Suprapubic skin (tissue), 4 donors: ENCODE results near the gene SLC17A1. TPM values are rescaled to one million over a fixed set of nuclear protein-coding genes. Genes with fewer than 3 reads are reported as not detected.

Source experiments
- DNase-seq, 2 donors: peaks; one replicate each; pipeline ENCODE4 v3.0.0-alpha.2; 2019; ENCODE audit warnings: low spot score in 2 of 2
- H3K27ac ChIP-seq: fragments of 200-600 bp; sonication (generic); one replicate; pipeline ENCODE4 v1.5.1; 2019
- H3K27me3 ChIP-seq: fragments of 200-600 bp; sonication (generic); one replicate; pipeline ENCODE4 v1.5.1; 2019
- H3K36me3 ChIP-seq: fragments of 200-600 bp; sonication (generic); one replicate; pipeline ENCODE4 v1.5.1; 2019
- H3K4me1 ChIP-seq: fragments of 200-600 bp; sonication (generic); one replicate; pipeline ENCODE4 v1.5.1; 2019
- H3K4me3 ChIP-seq: fragments of 200-600 bp; sonication (generic); one replicate; pipeline ENCODE4 v1.5.1; 2019; ENCODE audit warnings: mild to moderate bottlenecking
- H3K9me3 ChIP-seq: fragments of 200-600 bp; sonication (generic); one replicate; pipeline ENCODE4 v1.5.1; 2019
- EP300 ChIP-seq: sonication (generic); formaldehyde crosslinking; IDR thresholded peaks from one replicate; pipeline ENCODE4 v1.6.1; 2017; ENCODE audit warnings: antibody characterized with exemption
- POLR2A ChIP-seq, 2 donors: fragments of 450-650 bp; IDR thresholded peaks; one replicate each; pipeline ENCODE4 v1.6.1; 2017; ENCODE audit warnings: antibody characterized with exemption in 2 of 2, mild to moderate bottlenecking in 2 of 2, moderate library complexity in 2 of 2
- POLR2AphosphoS5 ChIP-seq, 3 donors: sonication (generic); formaldehyde crosslinking; IDR thresholded peaks; one replicate each; pipeline ENCODE4 v1.6.1; 2017; ENCODE audit warnings: antibody characterized with exemption in 3 of 3
- WGBS: methylation state at CpG from one replicate; pipeline ENCODE4 v1.1.5; 2018; 5-methylcytosine and 5-hydroxymethylcytosine counted together
- total RNA-seq, 4 donors: library from RNA; depleted of rRNA; stranded (reverse); fragments of >200 nt; gene quantifications; one replicate each; pipeline ENCODE4 v1.1.0, GENCODE V29; 2016
- TF ChIP-seq, protein P1 (sequence below), 2 donors: fragments of 200-600 bp in 1 of 2; fragments of 450-650 bp in 1 of 2; sonication (generic) in 1 of 2; IDR thresholded peaks; one replicate each; pipeline ENCODE4 v1.5.1; 2016 to 2019; ENCODE audit warnings: antibody characterized with exemption in 2 of 2, mild to moderate bottlenecking in 1 of 2, moderate library complexity in 1 of 2

Gene SLC17A1
- total RNA-seq, 4 donors from 2014 or later: not detected

DNA sequence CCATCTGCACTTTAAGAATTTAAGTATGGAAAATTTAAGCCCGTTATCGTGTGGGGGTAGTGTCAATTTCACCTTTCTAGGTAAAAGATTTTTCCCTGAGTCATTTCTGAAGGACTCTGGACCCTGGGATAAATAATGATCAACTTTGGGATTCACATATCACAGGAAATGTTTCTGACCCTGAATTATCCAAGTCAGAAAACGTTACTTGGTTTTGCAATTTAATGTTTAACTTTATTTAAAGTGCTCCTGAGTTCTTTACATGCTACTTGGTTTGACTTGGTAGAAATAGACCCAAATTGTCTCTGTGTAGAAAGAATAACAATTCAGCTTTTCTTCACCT, 43.7 kb upstream of the SLC17A1 start:
- H3K9me3 ChIP-seq: no peaks in the 10 kb centered on the region
- TF ChIP-seq EP300: no peak
- TF ChIP-seq POLR2AphosphoS5 (IDR thresholded peaks at IDR 0.05): no peak
- TF ChIP-seq, protein P1, sequence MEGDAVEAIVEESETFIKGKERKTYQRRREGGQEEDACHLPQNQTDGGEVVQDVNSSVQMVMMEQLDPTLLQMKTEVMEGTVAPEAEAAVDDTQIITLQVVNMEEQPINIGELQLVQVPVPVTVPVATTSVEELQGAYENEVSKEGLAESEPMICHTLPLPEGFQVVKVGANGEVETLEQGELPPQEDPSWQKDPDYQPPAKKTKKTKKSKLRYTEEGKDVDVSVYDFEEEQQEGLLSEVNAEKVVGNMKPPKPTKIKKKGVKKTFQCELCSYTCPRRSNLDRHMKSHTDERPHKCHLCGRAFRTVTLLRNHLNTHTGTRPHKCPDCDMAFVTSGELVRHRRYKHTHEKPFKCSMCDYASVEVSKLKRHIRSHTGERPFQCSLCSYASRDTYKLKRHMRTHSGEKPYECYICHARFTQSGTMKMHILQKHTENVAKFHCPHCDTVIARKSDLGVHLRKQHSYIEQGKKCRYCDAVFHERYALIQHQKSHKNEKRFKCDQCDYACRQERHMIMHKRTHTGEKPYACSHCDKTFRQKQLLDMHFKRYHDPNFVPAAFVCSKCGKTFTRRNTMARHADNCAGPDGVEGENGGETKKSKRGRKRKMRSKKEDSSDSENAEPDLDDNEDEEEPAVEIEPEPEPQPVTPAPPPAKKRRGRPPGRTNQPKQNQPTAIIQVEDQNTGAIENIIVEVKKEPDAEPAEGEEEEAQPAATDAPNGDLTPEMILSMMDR (IDR thresholded peaks at IDR 0.05): no peak
- TF ChIP-seq POLR2A (IDR thresholded peaks at IDR 0.05): no peak
- DNase-seq: no peak
- H3K4me1 ChIP-seq: no peaks in the 10 kb centered on the region
- no peak overlapping the region for H3K27ac ChIP-seq
- H3K4me3 ChIP-seq: no peak overlapping the region
- WGBS: 72% methylated on average over 3 of the region's 3 CpGs
- no peaks in the 10 kb centered on the region for H3K27me3 ChIP-seq
- H3K36me3 ChIP-seq: no peaks in the 10 kb centered on the region

DNA sequence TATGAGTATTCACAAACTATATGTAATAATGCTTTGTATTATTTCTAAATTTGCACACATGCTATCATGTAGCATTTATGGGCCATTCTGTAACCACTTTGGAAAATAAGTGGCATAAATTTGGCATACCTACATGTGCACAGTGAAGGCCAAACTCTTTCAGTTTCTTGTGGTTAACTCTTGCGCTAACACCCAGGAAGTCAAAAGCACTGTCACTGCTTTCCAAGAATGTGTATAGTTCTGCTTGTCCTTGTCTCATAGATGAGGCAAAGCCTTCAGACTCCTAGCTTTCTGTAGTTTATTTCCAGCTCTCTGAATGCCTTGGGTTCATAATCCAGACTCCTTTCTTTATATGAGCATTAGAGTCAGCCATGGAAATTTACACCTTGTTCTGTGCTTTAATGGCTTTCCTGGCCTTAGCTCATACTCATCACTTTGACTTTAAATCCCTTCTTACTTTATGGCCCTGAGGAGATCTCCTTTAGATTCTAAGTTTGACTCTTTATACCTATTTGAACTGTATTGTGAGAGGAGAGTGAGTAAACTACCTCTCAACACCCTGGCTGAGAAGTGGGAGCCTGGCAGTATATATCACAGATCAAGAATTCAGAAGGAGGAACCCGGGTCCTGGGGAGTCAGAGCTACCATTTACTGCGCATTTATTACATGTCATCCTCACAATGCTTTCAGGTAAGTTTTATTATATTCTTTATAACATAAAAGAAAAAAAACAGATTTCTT, 43.1 kb upstream of the SLC17A1 start:
- no peaks in the 10 kb centered on the region for H3K36me3 ChIP-seq
- H3K27me3 ChIP-seq: no peaks in the 10 kb centered on the region
- TF ChIP-seq, protein P1 (IDR thresholded peaks at IDR 0.05): no peak
- TF ChIP-seq POLR2A (IDR thresholded peaks at IDR 0.05) (no peak), EP300 (no peak), POLR2AphosphoS5 (IDR thresholded peaks at IDR 0.05) (no peak)
- H3K4me1 ChIP-seq: no peaks in the 10 kb centered on the region
- no peak overlapping the region for H3K4me3 ChIP-seq
- no peaks in the 10 kb centered on the region for H3K9me3 ChIP-seq
- H3K27ac ChIP-seq: no peak overlapping the region
- 90% methylated on average over 3 of the region's 3 CpGs for WGBS
- DNase-seq: no peak

DNA sequence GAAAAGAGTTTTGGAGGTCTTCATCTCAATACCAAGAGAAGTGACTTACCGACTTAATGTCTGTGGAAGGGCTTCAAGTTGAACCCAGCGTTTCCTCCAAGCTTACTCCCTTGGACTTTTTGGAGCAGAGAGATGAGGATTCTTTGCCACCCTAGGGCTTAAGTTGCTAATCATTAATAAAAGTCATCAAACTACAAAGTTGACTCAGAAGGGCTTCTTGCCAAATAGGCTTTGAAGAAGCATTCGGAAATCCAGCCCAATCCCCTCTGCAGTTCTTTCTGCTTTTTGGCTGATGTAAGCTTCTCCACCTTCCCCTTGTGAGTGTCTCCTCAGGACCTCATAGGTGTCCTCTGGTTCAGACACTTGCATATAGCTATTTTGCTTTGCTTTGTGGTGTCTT, 42.3 kb upstream of the SLC17A1 start, which contains the start of gene SLC17A3:
Gene SLC17A3, minus strand, starts transcription at position 126 of the 400 bp plus-strand sequence. CDS start 5,856 bp downstream, outside the sequence.
- 85% methylated on average over 3 of the region's 3 CpGs for WGBS
- H3K9me3 ChIP-seq: no peaks in the 10 kb centered on the region
- no peak within 1 kb of the TSS for H3K27ac ChIP-seq
- no peak for DNase-seq
- no peaks in the 10 kb centered on the region for H3K27me3 ChIP-seq
- H3K4me1 ChIP-seq: no peaks in the 10 kb centered on the region
- no peaks in the 10 kb centered on the region for H3K36me3 ChIP-seq
- no peak for TF ChIP-seq POLR2AphosphoS5 (IDR thresholded peaks at IDR 0.05)
- no peak for TF ChIP-seq POLR2A (IDR thresholded peaks at IDR 0.05)
- TF ChIP-seq EP300: no peak
- TF ChIP-seq, protein P1 (IDR thresholded peaks at IDR 0.05): no peak
- no peak within 1 kb of the TSS for H3K4me3 ChIP-seq

DNA sequence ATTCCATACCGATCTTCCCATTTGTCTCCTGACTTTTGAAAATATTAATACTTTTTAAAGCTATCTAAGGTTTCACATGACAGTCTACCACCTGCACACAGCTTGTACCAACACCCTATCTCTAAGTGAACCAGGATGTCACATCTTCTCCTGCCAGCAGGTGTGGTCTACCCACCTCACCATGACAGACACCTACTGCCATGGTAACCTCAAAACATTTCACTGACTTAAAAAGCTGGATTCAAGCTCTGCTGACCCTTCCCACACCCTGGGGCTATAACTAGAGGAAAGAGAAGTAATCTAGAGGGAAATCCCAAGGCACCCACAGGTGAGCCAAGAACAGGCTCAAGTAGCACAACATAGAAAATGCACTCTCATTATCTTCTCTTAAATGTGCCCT, 41.0 kb upstream of the SLC17A1 start:
- DNase-seq: no peak
- no peak overlapping the region for H3K4me3 ChIP-seq
- WGBS: 100% methylated on average over 1 of the region's 1 CpG

DNA sequence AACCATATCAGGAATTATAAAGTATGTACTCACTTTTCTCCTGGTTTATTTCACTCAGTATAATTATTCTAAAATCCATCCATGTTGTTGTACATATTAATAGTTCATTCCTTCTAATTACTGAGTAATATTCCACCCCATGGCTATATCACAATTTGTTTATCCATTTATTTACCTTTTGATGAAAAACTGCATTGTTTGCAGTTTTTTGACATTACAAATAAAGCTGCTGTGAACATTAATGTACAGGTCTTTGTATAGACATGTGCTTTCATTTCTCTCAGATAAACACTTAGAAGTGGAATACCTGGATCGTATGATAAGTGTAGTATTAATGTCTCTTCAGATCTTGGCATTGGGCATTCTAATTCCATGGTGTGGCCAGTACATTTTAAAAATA, 38.0 kb upstream of the SLC17A1 start:
- H3K9me3 ChIP-seq: no peaks in the 10 kb centered on the region
- H3K27me3 ChIP-seq: no peaks in the 10 kb centered on the region
- H3K4me1 ChIP-seq: no peaks in the 10 kb centered on the region
- H3K4me3 ChIP-seq: no peak overlapping the region
- WGBS: 87% methylated on average over 1 of the region's 1 CpG
- DNase-seq: no peak
- no peak overlapping the region for H3K27ac ChIP-seq
- TF ChIP-seq POLR2AphosphoS5 (IDR thresholded peaks at IDR 0.05) (no peak), EP300 (no peak), POLR2A (IDR thresholded peaks at IDR 0.05) (no peak)
- TF ChIP-seq, protein P1 (IDR thresholded peaks at IDR 0.05): no peak
- H3K36me3 ChIP-seq: no peaks in the 10 kb centered on the region

More for the DNA sequence above, 41.0 kb upstream of the SLC17A1 start:
- TF ChIP-seq POLR2AphosphoS5 (IDR thresholded peaks at IDR 0.05): no peak
- TF ChIP-seq EP300: no peak
- no peak for TF ChIP-seq POLR2A (IDR thresholded peaks at IDR 0.05)
- TF ChIP-seq, protein P1 (IDR thresholded peaks at IDR 0.05): no peak
- Histone ChIP-seq H3K36me3 (no peaks in the 10 kb centered on the region), H3K4me1 (no peaks in the 10 kb centered on the region), H3K27ac (no peak overlapping the region), H3K9me3 (no peaks in the 10 kb centered on the region), H3K27me3 (no peaks in the 10 kb centered on the region)
